GM23338 (cell line): ENCODE results near the gene SUGCT. TPM values are rescaled to one million over a fixed set of nuclear protein-coding genes. Genes with fewer than 3 reads are reported as not detected.

Experiments
- ATAC-seq: fragments of 200-7000 bp; cut with Tn5 transposase; 3 replicates; pipeline ENCODE4 v1.9.1; 2020
- DNase-seq: peaks from one replicate; pipeline ENCODE4 v3.0.0-alpha.2; 2015; ENCODE audit warnings: low spot score
- H2AFZ ChIP-seq: fragments of 200-600 bp; sonication (generic); 2 replicates; pipeline ENCODE4 v1.8.0; 2016; ENCODE audit warnings: antibody characterized with exemption, mild to moderate bottlenecking, moderate library complexity
- H3F3A ChIP-seq: fragments of 200-600 bp; sonication (generic); replicated peaks from 2 replicates; pipeline ENCODE4 v1.8.0; 2017; ENCODE audit warnings: antibody characterized with exemption, mixed run types, low read depth
- H3K27ac ChIP-seq: fragments of 200-600 bp; sonication (generic); 2 replicates; pipeline ENCODE4 v1.6.1; 2016; ENCODE audit warnings: low read depth
- H3K27me3 ChIP-seq: fragments of 200-600 bp; sonication (generic); 2 replicates; pipeline ENCODE4 v1.8.0; 2016; ENCODE audit warnings: mild to moderate bottlenecking, mixed run types, moderate library complexity; ENCODE audit not compliant: insufficient read depth
- H3K36me3 ChIP-seq: fragments of 200-600 bp; sonication (generic); 2 replicates; pipeline ENCODE4 v1.8.0; 2016; ENCODE audit warnings: mild to moderate bottlenecking; ENCODE audit not compliant: insufficient read depth
- H3K4me1 ChIP-seq: fragments of 200-600 bp; sonication (generic); 2 replicates; pipeline ENCODE4 v1.8.0; 2016; ENCODE audit warnings: mild to moderate bottlenecking, moderate library complexity; ENCODE audit not compliant: insufficient read depth
- H3K4me2 ChIP-seq: fragments of 200-600 bp; sonication (generic); 2 replicates; pipeline ENCODE4 v1.7.1; 2017; ENCODE audit warnings: mixed run types
- H3K4me3 ChIP-seq: fragments of 200-600 bp; sonication (generic); 2 replicates; pipeline ENCODE4 v1.6.1; 2016; ENCODE audit warnings: mixed run types
- H3K79me2 ChIP-seq: fragments of 200-600 bp; sonication (generic); replicated peaks from 2 replicates; pipeline ENCODE4 v1.8.0; 2017; ENCODE audit warnings: mild to moderate bottlenecking; ENCODE audit not compliant: insufficient read depth
- H3K9me2 ChIP-seq: fragments of 200-600 bp; sonication (generic); 2 replicates; pipeline ENCODE4 v1.8.0; 2017; ENCODE audit not compliant: insufficient read depth
- H4K20me1 ChIP-seq: fragments of 200-600 bp; sonication (generic); replicated peaks from 2 replicates; pipeline ENCODE4 v1.8.0; 2017; ENCODE audit warnings: mild to moderate bottlenecking; ENCODE audit not compliant: insufficient read depth
- H3K27ac Mint-ChIP-seq: 2 replicates; pipeline ENCODE4 v1.8.0; 2020; ENCODE audit warnings: inconsistent platforms, mild to moderate bottlenecking, moderate library complexity, mixed read lengths
- H3K27me3 Mint-ChIP-seq: 3 replicates; pipeline ENCODE4 v1.8.0; 2022; ENCODE audit warnings: low read depth, mild to moderate bottlenecking, moderate library complexity, mixed read lengths, inconsistent platforms; ENCODE audit not compliant: insufficient read depth, poor library complexity
- H3K36me3 Mint-ChIP-seq: 3 replicates; pipeline ENCODE4 v1.8.0; 2021; ENCODE audit warnings: low read depth, mild to moderate bottlenecking, inconsistent platforms, moderate library complexity, mixed read lengths
- H3K4me1 Mint-ChIP-seq: 3 replicates; pipeline ENCODE4 v1.8.0; 2020; ENCODE audit warnings: mild to moderate bottlenecking, inconsistent platforms, mixed read lengths
- H3K4me3 Mint-ChIP-seq: 3 replicates; pipeline ENCODE4 v1.8.0; 2021; ENCODE audit warnings: moderate library complexity, mild to moderate bottlenecking, inconsistent platforms, mixed read lengths
- H3K9me3 Mint-ChIP-seq: 3 replicates; pipeline ENCODE4 v1.8.0; 2020; ENCODE audit warnings: moderate library complexity, mild to moderate bottlenecking, inconsistent platforms, mixed read lengths
- ETS1 ChIP-seq: IDR thresholded peaks from 2 replicates; pipeline ENCODE4 v1.6.1; 2016; ENCODE audit warnings: antibody characterized with exemption
- EZH2phosphoT487 ChIP-seq: fragments of 200-600 bp; sonication (generic); IDR thresholded peaks from one replicate; pipeline ENCODE4 v1.8.1; 2018; ENCODE audit warnings: antibody characterized with exemption; ENCODE audit not compliant: unreplicated experiment
- JUNB ChIP-seq: IDR thresholded peaks from one replicate; pipeline ENCODE4 v1.6.1; 2016; ENCODE audit warnings: antibody characterized with exemption; ENCODE audit not compliant: unreplicated experiment
- POLR2AphosphoS5 ChIP-seq: IDR thresholded peaks from 2 replicates; pipeline ENCODE4 v1.6.1; 2016; ENCODE audit warnings: antibody characterized with exemption, low read depth
- REST ChIP-seq: IDR thresholded peaks from one replicate; pipeline ENCODE4 v1.6.1; 2018; ENCODE audit warnings: antibody characterized with exemption; ENCODE audit not compliant: unreplicated experiment
- STAT1 ChIP-seq: IDR thresholded peaks from one replicate; pipeline ENCODE4 v1.6.1; 2016; ENCODE audit warnings: antibody characterized with exemption; ENCODE audit not compliant: unreplicated experiment
- ZNF114 ChIP-seq: fragments of 250-450 bp; sonication (Bioruptor Pico); IDR thresholded peaks from 2 replicates; pipeline ENCODE4 v1.5.0; 2020; ENCODE audit warnings: mild to moderate bottlenecking, moderate library complexity
- polyA plus RNA-seq: library from polyadenylated mRNA; unstranded; fragments of >200 nt; fragmentation: Nextera tagmentation; extraction: Ambion mirVana; gene quantifications from 2 replicates; pipeline ENCODE4 v1.2.1, GENCODE V29; 2016
- total RNA-seq: library from RNA; depleted of rRNA; stranded (reverse); fragments of >200 nt; shearing (Covaris generic); gene quantifications from 2 replicates; pipeline ENCODE4 v1.2.3, GENCODE V29; 2014
- TF ChIP-seq, protein P1 (sequence below), 2 experiments: fragments of 200-600 bp in 1 of 2; sonication (generic) in 1 of 2; conservative IDR thresholded peaks; 2 replicates each; pipeline versions ENCODE4 v1.5.1 to v1.6.1; 2016 to 2017; ENCODE audit warnings: antibody characterized with exemption in 2 of 2, low read depth in 2 of 2, mild to moderate bottlenecking in 2 of 2, moderate library complexity in 1 of 2

SUGCT gene
- total and polyA plus RNA-seq, 2 experiments from 2014 or later: 4.2 to 5.6 TPM

GRCh38 chr7:40711706-40712105, 576.9 kb downstream of the SUGCT start (continued):
- TF ChIP-seq EZH2phosphoT487: no peak
- TF ChIP-seq, protein P1, sequence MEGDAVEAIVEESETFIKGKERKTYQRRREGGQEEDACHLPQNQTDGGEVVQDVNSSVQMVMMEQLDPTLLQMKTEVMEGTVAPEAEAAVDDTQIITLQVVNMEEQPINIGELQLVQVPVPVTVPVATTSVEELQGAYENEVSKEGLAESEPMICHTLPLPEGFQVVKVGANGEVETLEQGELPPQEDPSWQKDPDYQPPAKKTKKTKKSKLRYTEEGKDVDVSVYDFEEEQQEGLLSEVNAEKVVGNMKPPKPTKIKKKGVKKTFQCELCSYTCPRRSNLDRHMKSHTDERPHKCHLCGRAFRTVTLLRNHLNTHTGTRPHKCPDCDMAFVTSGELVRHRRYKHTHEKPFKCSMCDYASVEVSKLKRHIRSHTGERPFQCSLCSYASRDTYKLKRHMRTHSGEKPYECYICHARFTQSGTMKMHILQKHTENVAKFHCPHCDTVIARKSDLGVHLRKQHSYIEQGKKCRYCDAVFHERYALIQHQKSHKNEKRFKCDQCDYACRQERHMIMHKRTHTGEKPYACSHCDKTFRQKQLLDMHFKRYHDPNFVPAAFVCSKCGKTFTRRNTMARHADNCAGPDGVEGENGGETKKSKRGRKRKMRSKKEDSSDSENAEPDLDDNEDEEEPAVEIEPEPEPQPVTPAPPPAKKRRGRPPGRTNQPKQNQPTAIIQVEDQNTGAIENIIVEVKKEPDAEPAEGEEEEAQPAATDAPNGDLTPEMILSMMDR (conservative IDR thresholded peaks at IDR 0.05; ENCODE audit: low read depth in 2 of 2): no peak
- no peak for TF ChIP-seq POLR2AphosphoS5
- no peak for TF ChIP-seq STAT1

DNA sequence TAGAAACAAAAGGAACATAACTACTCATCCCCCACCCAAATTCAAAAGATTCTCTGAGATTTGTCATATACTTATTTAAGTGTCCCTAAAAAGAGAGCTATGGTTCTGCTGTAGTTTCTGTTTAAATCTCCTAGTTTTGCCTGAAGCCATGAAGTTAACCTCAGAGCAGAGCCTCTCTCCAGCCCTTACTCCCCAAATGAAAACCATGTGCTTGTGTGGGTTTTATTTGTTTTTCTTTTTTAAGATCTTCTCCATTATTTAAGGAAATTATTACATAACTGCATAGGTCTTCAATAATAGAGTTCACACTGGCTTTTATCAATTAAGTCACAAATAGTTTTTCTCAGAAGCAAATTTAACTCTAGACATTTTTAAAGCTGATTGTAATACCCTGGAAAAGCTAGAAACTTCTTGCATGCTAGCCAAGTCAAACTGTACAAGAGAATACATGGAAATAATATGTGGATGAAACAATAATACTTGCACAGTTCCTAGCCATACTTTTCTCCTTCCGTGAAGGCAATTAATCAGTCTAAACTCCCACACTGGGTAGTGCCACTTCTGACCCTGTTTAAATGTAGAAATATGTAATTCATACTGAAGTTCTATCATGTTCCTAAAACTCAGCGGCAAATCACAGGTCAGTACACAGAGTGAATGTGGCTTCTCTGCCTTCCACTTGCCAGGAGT, 579.7 kb downstream of the SUGCT start:
- H3K36me3 Mint-ChIP-seq: no peaks in the 10 kb centered on the region
- H3K27ac Mint-ChIP-seq: no peak overlapping the region
- no peaks in the 10 kb centered on the region for H4K20me1 ChIP-seq
- no peaks in the 10 kb centered on the region for H3K27me3 ChIP-seq
- H3K4me2 ChIP-seq: no peak overlapping the region
- no peaks in the 10 kb centered on the region for H3K9me3 Mint-ChIP-seq
- no peak for ATAC-seq
- no peaks in the 10 kb centered on the region for H3K36me3 ChIP-seq
- no peak overlapping the region for H3K27ac ChIP-seq
- peaks cover 2% of the 10 kb centered on the region for H3K27me3 Mint-ChIP-seq
- H3K79me2 ChIP-seq: no peaks in the 10 kb centered on the region
- peaks cover 17% of the 10 kb centered on the region for H3K4me1 ChIP-seq
- H2AFZ ChIP-seq: no peak overlapping the region; the same call in 1 of the 2 replicates
- H3K4me1 Mint-ChIP-seq: peaks cover 21% of the 10 kb centered on the region
- H3K9me2 ChIP-seq: no peaks in the 10 kb centered on the region
- H3F3A ChIP-seq: no peaks in the 10 kb centered on the region
- TF ChIP-seq POLR2AphosphoS5 (no peak), ETS1 (no peak)
- H3K4me3 ChIP-seq: no peak overlapping the region
- DNase-seq: no peak
- H3K4me3 Mint-ChIP-seq: no peak overlapping the region

DNA sequence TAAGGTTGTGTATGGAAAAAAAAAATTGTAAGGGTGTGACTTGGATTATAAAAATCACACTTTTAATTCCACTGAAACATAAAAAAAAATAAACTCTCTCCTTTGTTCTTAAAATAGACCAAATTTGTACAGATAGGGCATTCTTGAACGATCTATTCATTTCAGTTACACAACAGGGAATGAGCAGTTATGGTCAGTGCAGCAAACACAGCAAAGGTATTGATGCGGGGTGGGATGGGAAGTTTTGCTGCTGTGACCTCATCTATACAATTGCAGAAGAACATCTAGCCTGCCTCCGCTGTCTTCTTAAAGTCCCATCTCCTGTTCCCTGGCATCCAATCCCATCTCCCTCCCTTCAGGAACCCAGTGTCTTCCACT, 580.2 kb downstream of the SUGCT start:
- Mint-ChIP-seq H3K36me3 (no peaks in the 10 kb centered on the region), H3K27me3 (peaks cover 2% of the 10 kb centered on the region), H3K27ac (no peak overlapping the region), H3K4me3 (no peak overlapping the region), H3K9me3 (no peaks in the 10 kb centered on the region), H3K4me1 (peaks cover 21% of the 10 kb centered on the region)
- Histone ChIP-seq H3F3A (no peaks in the 10 kb centered on the region), H3K4me1 (peaks cover 17% of the 10 kb centered on the region), H3K79me2 (no peaks in the 10 kb centered on the region), H2AFZ (no peak overlapping the region), H4K20me1 (no peaks in the 10 kb centered on the region), H3K27ac (no peak overlapping the region), H3K4me3 (no peak overlapping the region), H3K27me3 (no peaks in the 10 kb centered on the region), H3K4me2 (no peak overlapping the region), H3K9me2 (no peaks in the 10 kb centered on the region), H3K36me3 (no peaks in the 10 kb centered on the region)
- DNase-seq: no peak
- no peak for ATAC-seq
- TF ChIP-seq ZNF114 (CRISPR knock-in tag) (no peak), REST (no peak), JUNB (no peak)
- TF ChIP-seq, protein P1 (conservative IDR thresholded peaks at IDR 0.05; ENCODE audit: low read depth in 2 of 2): no peak
